Left kidney (tissue), 2 donors: ENCODE data around the gene EYA2. TPM values are rescaled to one million over a fixed set of nuclear protein-coding genes. Genes with fewer than 3 reads are reported as not detected.

Experiments used
- DNase-seq: peaks from one replicate; pipeline ENCODE4 v3.0.0-alpha.2; 2013
- polyA plus RNA-seq: library from polyadenylated mRNA; unstranded; fragments of 120-200 nt; gene quantifications from one replicate; pipeline ENCODE4 v1.2.1, GENCODE V29; 2013; ENCODE audit not compliant: insufficient read length

The EYA2 gene
- polyA plus RNA-seq, 1 donor = 0.52 TPM

DNA sequence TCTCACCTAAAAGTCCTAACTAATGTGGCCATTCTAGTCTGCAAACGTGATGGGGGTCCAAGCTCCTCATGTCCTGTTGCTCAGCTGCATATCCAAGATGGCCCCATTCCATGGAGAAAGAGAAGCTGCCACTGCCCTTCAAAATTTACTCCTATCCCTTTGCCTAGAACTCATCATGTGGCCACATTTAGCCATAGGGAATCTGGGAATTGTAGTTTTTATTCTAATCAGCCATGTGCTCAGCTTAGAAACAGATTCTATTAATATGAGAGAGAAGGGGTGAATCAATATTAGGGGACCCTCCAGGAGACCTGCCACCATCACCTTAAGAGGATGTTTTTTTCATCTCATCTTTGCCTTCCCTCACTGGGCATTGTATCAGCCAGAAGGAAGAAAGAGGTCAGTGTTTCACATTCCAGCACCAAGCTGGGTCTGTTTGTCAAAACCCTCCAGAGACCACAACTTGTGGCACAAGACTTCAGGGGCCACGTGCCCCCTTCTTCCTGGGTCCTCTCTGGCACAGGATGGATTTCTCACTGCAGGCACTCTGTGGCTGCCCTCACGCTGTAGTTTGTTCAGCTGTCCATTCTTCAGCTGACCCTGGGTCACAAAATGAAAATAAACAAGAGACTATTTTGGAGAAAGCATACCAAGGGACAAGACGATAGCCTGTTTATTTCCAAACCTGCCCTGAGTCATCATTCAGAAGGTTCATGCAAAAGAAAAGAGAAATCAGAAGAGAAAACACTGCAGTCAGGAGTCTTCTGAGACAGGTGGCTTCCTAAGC lies 172.0 kb downstream of the EYA2 start:
- DNase-seq = no peak

GRCh38 chr20:47067776-47068175 lies 173.1 kb downstream of the EYA2 start:
- DNase-seq = no peak

DNA sequence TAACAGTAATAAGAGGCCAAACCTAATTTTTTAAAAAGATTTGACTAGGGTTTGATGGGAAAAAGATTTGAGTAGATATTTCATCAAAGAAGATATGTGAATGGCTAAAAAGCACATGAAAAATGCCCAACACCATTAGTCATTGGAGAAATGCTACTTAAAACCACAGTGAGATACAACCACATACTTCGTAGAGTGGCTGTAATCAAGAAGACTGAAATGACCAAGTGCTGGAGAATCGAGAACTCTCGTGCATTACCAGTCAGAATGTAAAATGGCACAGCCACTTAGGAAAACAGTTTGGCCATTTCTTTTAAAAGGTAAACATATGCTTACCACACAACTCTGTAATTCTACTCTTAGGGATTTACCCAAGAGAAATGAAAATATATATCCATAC lies 175.5 kb downstream of the EYA2 start:
- no peak for DNase-seq

GRCh38 chr20:47071646-47072185 lies 177.1 kb downstream of the EYA2 start:
- no peak for DNase-seq

DNA sequence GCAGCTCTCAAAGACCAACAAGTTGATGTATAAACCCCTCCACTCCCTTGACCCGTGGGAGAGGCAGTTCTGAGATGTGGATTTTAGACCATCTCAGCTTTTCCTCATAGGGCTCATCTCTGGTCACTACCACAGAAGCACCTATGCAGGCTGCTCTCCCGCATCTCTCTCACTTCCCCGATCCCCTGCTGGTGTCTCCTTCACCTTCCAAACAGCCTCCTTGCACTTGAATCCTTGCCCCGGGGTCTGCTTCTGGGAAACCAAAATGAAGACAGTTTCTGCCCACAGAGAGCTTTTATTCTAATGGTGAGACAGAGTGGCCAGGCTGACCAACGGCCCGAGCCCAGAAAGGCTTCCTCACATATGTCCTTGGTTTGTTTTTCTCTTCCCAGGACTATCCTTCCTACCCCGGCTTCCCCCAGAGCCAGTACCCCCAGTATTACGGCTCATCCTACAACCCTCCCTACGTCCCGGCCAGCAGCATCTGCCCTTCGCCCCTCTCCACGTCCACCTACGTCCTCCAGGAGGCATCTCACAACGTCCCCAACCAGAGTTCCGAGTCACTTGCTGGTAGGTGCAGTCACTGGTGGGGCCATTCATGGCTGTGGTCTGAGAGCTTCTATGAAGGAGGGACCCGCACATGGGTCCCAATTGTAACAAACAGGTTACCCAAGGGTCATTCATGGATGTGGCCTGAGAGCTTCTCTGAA lies 179.3 kb downstream of the EYA2 start:
- DNase-seq = no peak

- DNase-seq = no peak
Observed at GRCh38 chr20:47075263-47075662, 180.6 kb downstream of the EYA2 start.

- no peak for DNase-seq
Observed at GRCh38 chr20:47079047-47079446, 184.4 kb downstream of the EYA2 start.

- no peak for DNase-seq
Observed at GRCh38 chr20:47080365-47080764, 185.7 kb downstream of the EYA2 start.

- DNase-seq = no peak
Observed at GRCh38 chr20:47086316-47086715, 191.7 kb downstream of the EYA2 start.

- DNase-seq = no peak
Observed at GRCh38 chr20:47088335-47088734, 193.7 kb downstream of the EYA2 start.

GRCh38 chr20:47089151-47089550 lies 194.5 kb downstream of the EYA2 start:
- no peak for DNase-seq

GRCh38 chr20:47090835-47091234 lies 196.2 kb downstream of the EYA2 start:
- DNase-seq = no peak

GRCh38 chr20:47093320-47093966 lies 198.8 kb downstream of the EYA2 start:
- no peak for DNase-seq

- no peak for DNase-seq
Observed at GRCh38 chr20:47095690-47096089, 201.0 kb downstream of the EYA2 start.

GRCh38 chr20:47097691-47098622 lies 203.3 kb downstream of the EYA2 start:
- no peak for DNase-seq

GRCh38 chr20:47099093-47099492 lies 204.4 kb downstream of the EYA2 start:
- DNase-seq = no peak

DNA sequence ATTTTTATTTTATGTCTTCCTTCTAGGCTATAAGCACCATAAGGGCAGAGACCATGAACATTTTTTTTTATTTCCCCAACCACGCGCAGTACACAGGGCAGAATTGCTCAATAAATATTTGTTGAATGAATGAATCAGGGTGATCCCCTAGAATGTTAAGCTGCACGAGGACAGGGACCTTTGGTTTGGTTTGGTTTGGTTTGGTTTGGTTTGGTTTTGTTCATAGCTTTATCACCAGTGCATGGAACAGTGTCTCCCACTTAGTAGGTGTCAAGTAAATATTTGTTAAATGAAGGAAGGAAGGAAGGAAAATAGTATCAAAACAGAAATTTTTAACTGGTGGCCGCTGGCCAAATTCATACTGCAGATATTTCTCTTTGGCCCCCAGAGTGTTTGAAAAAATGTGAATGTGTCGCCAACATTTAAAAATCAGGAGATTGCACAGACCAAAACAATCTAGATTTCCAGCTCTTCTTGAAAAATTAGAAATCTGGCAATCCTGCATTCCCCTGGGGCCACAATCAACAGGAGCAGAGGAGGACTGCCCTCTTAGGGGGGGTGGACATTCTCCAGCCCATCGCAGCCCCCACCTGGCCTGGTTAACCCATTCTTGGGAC lies 205.3 kb downstream of the EYA2 start:
- no peak for DNase-seq

GRCh38 chr20:47102629-47103028 lies 208.0 kb downstream of the EYA2 start:
- DNase-seq = no peak

DNA sequence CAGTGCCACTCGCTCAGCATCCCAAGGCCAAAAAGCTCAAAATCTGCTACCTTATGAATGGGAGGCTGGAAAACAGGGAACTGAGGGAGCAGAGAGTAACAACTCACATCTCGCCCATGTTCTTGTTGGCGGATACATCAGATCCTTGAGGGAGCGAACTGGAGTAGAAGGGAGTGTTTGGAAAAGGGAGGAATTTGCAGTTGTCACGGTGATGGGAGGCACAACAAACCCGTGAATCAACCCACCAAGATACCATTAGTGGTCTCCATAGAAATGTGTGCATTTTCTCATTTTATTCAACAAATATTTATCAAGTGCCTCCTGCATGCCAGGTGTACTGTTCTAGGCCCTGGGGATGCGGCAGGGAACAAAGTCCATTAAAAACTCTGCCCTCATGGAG lies 212.1 kb downstream of the EYA2 start:
- DNase-seq = no peak

GRCh38 chr20:47108994-47109393 lies 214.4 kb downstream of the EYA2 start:
- no peak for DNase-seq

DNA sequence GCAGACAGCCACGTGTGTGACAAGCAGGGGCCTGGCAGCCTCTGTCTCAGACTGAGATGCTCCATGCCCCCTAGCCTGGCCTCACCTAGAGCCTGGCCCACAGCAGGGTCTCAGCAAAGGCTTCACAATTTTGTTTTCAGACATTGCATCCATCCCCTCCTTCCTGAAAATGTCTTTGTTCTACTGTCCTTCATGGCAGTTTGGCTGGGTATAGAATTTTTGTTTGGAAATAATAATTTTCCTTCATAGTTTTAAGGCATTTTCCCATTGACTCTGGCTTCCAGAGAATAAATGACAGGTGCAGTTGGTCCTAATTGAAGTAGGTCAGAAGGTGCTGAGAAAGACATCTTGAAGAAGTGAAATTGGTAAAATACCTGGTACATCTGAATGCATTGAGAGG lies 216.2 kb downstream of the EYA2 start:
- DNase-seq = no peak
